ENCODE data around the gene APRT. TPM values are rescaled to one million over a fixed set of nuclear protein-coding genes. Genes with fewer than 3 reads are reported as not detected.

The APRT gene
- total and polyA plus RNA-seq, 9 of the 15 experiments (the other 6 are each of a cell fraction or from before 2014, with no cell fraction given): 41.7 to 409 (median 146) TPM

DNA sequence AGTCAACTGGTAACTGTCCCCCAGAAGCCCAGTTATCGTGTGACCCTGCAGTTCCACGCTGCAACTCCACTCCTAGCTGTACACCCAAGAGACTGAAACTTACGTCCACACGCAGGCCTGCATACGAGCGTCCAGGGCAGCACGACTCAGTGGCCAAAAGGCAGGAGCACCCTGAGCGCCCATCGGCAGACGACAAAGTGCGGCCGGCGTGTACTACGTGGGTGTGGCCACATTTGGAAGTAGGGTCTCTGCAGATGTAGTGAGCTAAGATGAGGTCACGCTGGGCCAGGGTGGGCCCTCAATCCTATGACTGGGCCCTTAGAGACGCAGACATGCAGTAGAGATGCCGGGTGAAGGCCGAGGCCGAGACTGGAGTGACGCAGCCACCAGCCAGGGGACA is 31.5 kb upstream of the APRT start:
- ChIA-PET POLR2A (no interaction called here), CTCF (ENCODE audit: low intra/inter-chr PET ratio) (no interaction called here)
- H3K27ac ChIP-seq (ENCODE audit: extremely low read depth, low read depth, low read length): no peak overlapping the region
- no peaks in the 10 kb centered on the region; the same call in 2 of the 3 replicates for H3K36me3 ChIP-seq (ENCODE audit: control insufficient read depth, insufficient read depth, low read length)
- TF ChIP-seq, protein P1, sequence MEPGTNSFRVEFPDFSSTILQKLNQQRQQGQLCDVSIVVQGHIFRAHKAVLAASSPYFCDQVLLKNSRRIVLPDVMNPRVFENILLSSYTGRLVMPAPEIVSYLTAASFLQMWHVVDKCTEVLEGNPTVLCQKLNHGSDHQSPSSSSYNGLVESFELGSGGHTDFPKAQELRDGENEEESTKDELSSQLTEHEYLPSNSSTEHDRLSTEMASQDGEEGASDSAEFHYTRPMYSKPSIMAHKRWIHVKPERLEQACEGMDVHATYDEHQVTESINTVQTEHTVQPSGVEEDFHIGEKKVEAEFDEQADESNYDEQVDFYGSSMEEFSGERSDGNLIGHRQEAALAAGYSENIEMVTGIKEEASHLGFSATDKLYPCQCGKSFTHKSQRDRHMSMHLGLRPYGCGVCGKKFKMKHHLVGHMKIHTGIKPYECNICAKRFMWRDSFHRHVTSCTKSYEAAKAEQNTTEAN (CRISPR knock-in tag; IDR thresholded peaks at IDR 0.05): no peak
- no peaks in the 10 kb centered on the region for H4K20me1 ChIP-seq (replicated peaks; ENCODE audit: control insufficient read depth, insufficient read depth, low read length)
- H3K79me2 ChIP-seq (ENCODE audit: control insufficient read depth, insufficient read depth, low read length): no peaks in the 10 kb centered on the region
- peak overlapping the region in 1 of 2 experiments; percentile 51; a peak in 1 of 4 replicates for H3K9ac ChIP-seq (ENCODE audit: insufficient read depth in 1 of 2, low read depth in 2 of 2, low read length in 2 of 2)
- ATAC-seq (no peak), DNase-seq (ENCODE audit: extremely low read depth in 1 of 4, low spot score in 3 of 4) (no peak), FAIRE-seq (no peak)
- in situ Hi-C loops (cut with MboI): no loop called here
- H3K9me1 ChIP-seq (ENCODE audit: control insufficient read depth, insufficient read depth, low read length): no peaks in the 10 kb centered on the region
- H3K4me1 ChIP-seq (replicated peaks in 1 of 2; ENCODE audit: control insufficient read depth in 2 of 2, insufficient read depth in 2 of 2, low read length in 2 of 2): peaks cover 0 to 50% of the 10 kb centered on the region in 2 experiments; a peak in 2 of 5 replicates
- H2AFZ ChIP-seq (ENCODE audit: low read depth, low read length): no peak overlapping the region
- intact Hi-C loops (cut with micrococcal nuclease): no loop called here
- no peaks in the 10 kb centered on the region for H3K9me3 ChIP-seq (replicated peaks; ENCODE audit: control insufficient read depth, insufficient read depth, low read depth, low read length)
- no TSS peak for BruUV-seq (replicated peaks)
- 65% methylated on average over 18 of the region's 20 CpGs for WGBS (ENCODE audit: insufficient coverage, low coverage, missing lambda C conversion rate)
- no peak overlapping the region for H3K4me3 ChIP-seq
- H3K27me3 ChIP-seq (ENCODE audit: control insufficient read depth in 2 of 2, insufficient read depth in 2 of 2, low read length in 2 of 2): no peaks in the 10 kb centered on the region
- H3K4me2 ChIP-seq (ENCODE audit: insufficient read depth, low read length): no peak overlapping the region

DNA sequence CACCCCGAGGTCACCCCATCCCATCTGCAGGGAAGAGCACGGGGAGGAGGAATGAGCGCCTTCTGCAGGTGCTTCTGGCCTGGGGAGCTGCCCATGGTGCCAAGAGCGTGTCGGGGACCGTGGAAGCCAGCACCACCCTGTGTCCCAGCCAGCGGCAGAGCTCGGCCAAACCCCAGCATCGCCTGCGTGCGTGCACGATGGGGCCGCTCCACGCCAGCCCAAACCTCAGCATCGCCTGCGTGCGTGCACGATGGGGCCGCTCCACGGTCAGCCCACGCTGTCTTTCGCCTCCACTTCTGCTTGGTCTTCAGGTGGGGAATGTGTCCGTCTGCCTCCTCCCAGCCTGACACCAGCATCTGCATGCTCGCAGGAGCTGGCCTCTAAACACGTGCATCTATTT is 31.1 kb upstream of the APRT start:
- H3K27ac ChIP-seq (ENCODE audit: extremely low read depth, low read depth, low read length): no peak overlapping the region
- no peak overlapping the region for H2AFZ ChIP-seq (ENCODE audit: low read depth, low read length)
- POLR2A ChIA-PET: no interaction called here
- whole genome bisulfite sequencing (ENCODE audit: insufficient coverage, low coverage, missing lambda C conversion rate): 84% methylated on average over 18 of the region's 25 CpGs
- DNase-seq (ENCODE audit: extremely low read depth in 1 of 4, low spot score in 3 of 4): no peak
- H3K36me3 ChIP-seq (ENCODE audit: control insufficient read depth, insufficient read depth, low read length): no peaks in the 10 kb centered on the region; the same call in 2 of the 3 replicates
- H3K4me1 ChIP-seq (replicated peaks in 1 of 2; ENCODE audit: control insufficient read depth in 2 of 2, insufficient read depth in 2 of 2, low read length in 2 of 2): peaks cover 0 to 53% of the 10 kb centered on the region in 2 experiments; a peak in 2 of 5 replicates
- H4K20me1 ChIP-seq (replicated peaks; ENCODE audit: control insufficient read depth, insufficient read depth, low read length): no peaks in the 10 kb centered on the region
- no peaks in the 10 kb centered on the region for H3K27me3 ChIP-seq (ENCODE audit: control insufficient read depth in 2 of 2, insufficient read depth in 2 of 2, low read length in 2 of 2)
- intact Hi-C loops (cut with micrococcal nuclease) (no loop called here), in situ Hi-C loops (cut with MboI) (no loop called here)
- no peaks in the 10 kb centered on the region for H3K79me2 ChIP-seq (ENCODE audit: control insufficient read depth, insufficient read depth, low read length)
- H3K9me3 ChIP-seq (replicated peaks; ENCODE audit: control insufficient read depth, insufficient read depth, low read depth, low read length): no peaks in the 10 kb centered on the region
- CTCF ChIA-PET (ENCODE audit: low intra/inter-chr PET ratio): no interaction called here
- no peak overlapping the region for H3K4me2 ChIP-seq (ENCODE audit: insufficient read depth, low read length)
- no TSS peak for BruUV-seq (replicated peaks)
- no peak overlapping the region for H3K9ac ChIP-seq (ENCODE audit: insufficient read depth in 1 of 2, low read depth in 2 of 2, low read length in 2 of 2)
- no peak overlapping the region for H3K4me3 ChIP-seq
- H3K9me1 ChIP-seq (ENCODE audit: control insufficient read depth, insufficient read depth, low read length): no peaks in the 10 kb centered on the region
- ATAC-seq: no peak
- no peak for FAIRE-seq
- TF ChIP-seq ARNT (IDR thresholded peaks at IDR 0.05): no peak
- TF ChIP-seq ZSCAN32 (CRISPR knock-in tag; IDR thresholded peaks at IDR 0.05): no peak
- no peak for TF ChIP-seq ZNF274 (IDR thresholded peaks at IDR 0.05; ENCODE audit: borderline replicate concordance, low read depth, low read length)
- no peak for TF ChIP-seq NFRKB (IDR thresholded peaks at IDR 0.05; ENCODE audit: low read depth)
- TF ChIP-seq TAF7 (tag; IDR thresholded peaks at IDR 0.05): no peak
- TF ChIP-seq MYBL2 (IDR thresholded peaks at IDR 0.05; ENCODE audit: low read depth): no peak
- no peak for TF ChIP-seq MYBL2 (CRISPR knock-in tag; IDR thresholded peaks at IDR 0.05; ENCODE audit: borderline replicate concordance)
- no peak for TF ChIP-seq EP400 (IDR thresholded peaks at IDR 0.05)
- no peak for TF ChIP-seq SRSF3 (IDR thresholded peaks at IDR 0.05; ENCODE audit: insufficient read depth, low read length)
- TF ChIP-seq NBN (IDR thresholded peaks at IDR 0.05; ENCODE audit: low read depth): no peak
- TF ChIP-seq HNRNPH1 (optimal IDR thresholded peaks at IDR 0.05; ENCODE audit: low read depth, low read length): no peak
- TF ChIP-seq NUFIP1 (IDR thresholded peaks at IDR 0.05; ENCODE audit: partially characterized antibody): no peak
- no peak for TF ChIP-seq ZBTB26 (CRISPR knock-in tag; IDR thresholded peaks at IDR 0.05)
